Measurements from ENCODE around the gene SMC1B.
"Not testable (repeated sequence)": the region's sequence is repeated elsewhere in the genome, so short reads cannot be mapped to it uniquely, and the experiment has no call there.

SMC1B gene

DNA sequence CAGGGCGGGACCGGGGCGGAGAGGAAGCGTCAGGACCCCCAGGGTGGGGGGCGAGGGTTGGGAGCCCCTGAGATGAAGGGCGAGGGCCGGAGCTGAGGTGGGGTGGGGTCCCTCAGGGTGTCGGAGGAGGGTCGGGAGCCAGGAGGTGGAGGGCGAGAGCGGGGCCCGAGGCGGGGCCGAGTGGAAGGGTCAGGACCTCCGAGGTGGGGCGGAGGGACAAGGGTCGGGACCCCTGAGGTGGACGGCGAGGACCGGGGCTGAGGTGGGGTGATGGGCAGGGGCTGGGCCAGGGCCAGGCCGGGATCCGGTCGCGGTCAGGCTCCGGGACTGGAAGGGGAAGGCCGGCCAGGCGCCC is 409 bp downstream of the SMC1B start:
- no peak for DNase-seq (ENCODE audit: insufficient read length)
- no peak for TF ChIP-seq POLR2A (IDR thresholded peaks at IDR 0.05; ENCODE audit: low read depth, low read length)
- TF ChIP-seq POLR2AphosphoS5 (IDR thresholded peaks at IDR 0.05; ENCODE audit: low read depth, low read length) = no peak
- no peak for TF ChIP-seq TAF1 (IDR thresholded peaks at IDR 0.05; ENCODE audit: borderline replicate concordance, low read depth, low read length)
- FAIRE-seq = no peak

DNA sequence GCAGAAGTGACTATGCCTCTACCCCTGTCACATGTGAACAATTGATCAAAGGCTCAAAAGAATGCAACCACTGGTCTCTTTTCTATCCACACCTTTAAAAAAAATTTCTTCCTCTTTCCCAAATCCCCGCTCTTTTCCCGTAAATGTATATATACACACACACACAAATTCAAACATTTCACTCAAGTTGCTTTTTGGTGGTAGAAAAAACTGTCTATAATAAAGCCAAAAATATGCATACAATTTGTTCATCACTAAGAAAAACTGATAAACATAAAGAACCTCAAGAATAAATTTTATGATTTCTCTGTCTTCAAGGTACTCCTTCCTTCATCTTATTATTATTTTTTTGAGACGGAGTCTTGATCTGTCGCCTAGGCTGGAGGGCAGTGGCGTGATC is 5.6 kb downstream of the SMC1B start:
- no peak for FAIRE-seq
- TF ChIP-seq TAF1 (IDR thresholded peaks at IDR 0.05; ENCODE audit: borderline replicate concordance, low read depth, low read length) = no peak
- TF ChIP-seq POLR2A (IDR thresholded peaks at IDR 0.05; ENCODE audit: low read depth, low read length) = no peak
- TF ChIP-seq POLR2AphosphoS5 (IDR thresholded peaks at IDR 0.05; ENCODE audit: low read depth, low read length) = no peak
- DNase-seq (ENCODE audit: insufficient read length) = no peak

- FAIRE-seq = no peak
- no peak for DNase-seq (ENCODE audit: insufficient read length)
- no peak for TF ChIP-seq POLR2AphosphoS5 (IDR thresholded peaks at IDR 0.05; ENCODE audit: low read depth, low read length)
- no peak for TF ChIP-seq TAF1 (IDR thresholded peaks at IDR 0.05; ENCODE audit: borderline replicate concordance, low read depth, low read length)
- no peak for TF ChIP-seq POLR2A (IDR thresholded peaks at IDR 0.05; ENCODE audit: low read depth, low read length)
Observed at GRCh38 chr22:45402466-45402985, 10.9 kb downstream of the SMC1B start.

GRCh38 chr22:45399712-45400445 is 13.5 kb downstream of the SMC1B start:
- FAIRE-seq = no peak
- TF ChIP-seq POLR2A (IDR thresholded peaks at IDR 0.05; ENCODE audit: low read depth, low read length) (no peak), TAF1 (IDR thresholded peaks at IDR 0.05; ENCODE audit: borderline replicate concordance, low read depth, low read length) (no peak)
- DNase-seq (ENCODE audit: insufficient read length) = no peak

- TF ChIP-seq POLR2A (IDR thresholded peaks at IDR 0.05; ENCODE audit: low read depth, low read length) (no peak), POLR2AphosphoS5 (IDR thresholded peaks at IDR 0.05; ENCODE audit: low read depth, low read length) (no peak), TAF1 (IDR thresholded peaks at IDR 0.05; ENCODE audit: borderline replicate concordance, low read depth, low read length) (no peak)
- DNase-seq (ENCODE audit: insufficient read length) = no peak
- no peak for FAIRE-seq
Observed at GRCh38 chr22:45398214-45398613, 15.2 kb downstream of the SMC1B start.

DNA sequence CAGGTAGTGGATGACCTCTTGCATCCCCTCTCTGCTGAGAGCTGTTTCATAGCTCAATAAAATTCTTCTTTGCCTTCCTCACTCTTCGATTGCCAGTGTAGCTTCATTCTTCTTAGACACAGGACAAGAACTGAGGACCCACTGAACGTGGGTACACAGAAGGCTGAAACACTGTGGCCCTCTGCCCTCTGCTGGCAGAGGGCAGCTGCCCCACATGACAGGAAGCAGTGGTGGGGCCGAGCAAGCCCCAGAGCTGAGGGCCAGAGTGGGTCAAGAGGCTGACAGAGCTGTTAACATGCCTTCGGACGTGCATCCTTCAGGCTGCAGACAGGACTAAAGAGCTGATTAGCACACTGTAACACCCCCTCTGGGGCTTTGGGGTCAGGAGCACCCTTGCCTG is 15.6 kb downstream of the SMC1B start:
- DNase-seq (ENCODE audit: insufficient read length) = no peak
- FAIRE-seq = no peak
- no peak for TF ChIP-seq POLR2A (IDR thresholded peaks at IDR 0.05; ENCODE audit: low read depth, low read length)
- TF ChIP-seq POLR2AphosphoS5 (IDR thresholded peaks at IDR 0.05; ENCODE audit: low read depth, low read length) = no peak
- no peak for TF ChIP-seq TAF1 (IDR thresholded peaks at IDR 0.05; ENCODE audit: borderline replicate concordance, low read depth, low read length)

- FAIRE-seq = no peak
- TF ChIP-seq POLR2A (IDR thresholded peaks at IDR 0.05; ENCODE audit: low read depth, low read length) (no peak), TAF1 (IDR thresholded peaks at IDR 0.05; ENCODE audit: borderline replicate concordance, low read depth, low read length) (no peak), POLR2AphosphoS5 (IDR thresholded peaks at IDR 0.05; ENCODE audit: low read depth, low read length) (no peak)
- DNase-seq (ENCODE audit: insufficient read length) = no peak
Observed at GRCh38 chr22:45389546-45389945, 23.9 kb downstream of the SMC1B start.

- FAIRE-seq (no peak), DNase-seq (ENCODE audit: insufficient read length) (no peak)
- TF ChIP-seq TAF1 (IDR thresholded peaks at IDR 0.05; ENCODE audit: borderline replicate concordance, low read depth, low read length) (no peak), POLR2AphosphoS5 (IDR thresholded peaks at IDR 0.05; ENCODE audit: low read depth, low read length) (no peak), POLR2A (IDR thresholded peaks at IDR 0.05; ENCODE audit: low read depth, low read length) (no peak)
Observed at GRCh38 chr22:45381348-45381747, 32.1 kb downstream of the SMC1B start.

- FAIRE-seq = peak; percentile 30
Observed at GRCh38 chr22:45376703-45377102, 36.7 kb downstream of the SMC1B start.

GRCh38 chr22:45376009-45376408 is 37.4 kb downstream of the SMC1B start:
- FAIRE-seq (no peak), DNase-seq (ENCODE audit: insufficient read length) (no peak)
- no peak for TF ChIP-seq TAF1 (IDR thresholded peaks at IDR 0.05; ENCODE audit: borderline replicate concordance, low read depth, low read length)
- TF ChIP-seq POLR2AphosphoS5 (IDR thresholded peaks at IDR 0.05; ENCODE audit: low read depth, low read length) = no peak
- TF ChIP-seq POLR2A (IDR thresholded peaks at IDR 0.05; ENCODE audit: low read depth, low read length) = no peak

More at GRCh38 chr22:45376703-45377102, 36.7 kb downstream of the SMC1B start:
- TF ChIP-seq TAF1 (IDR thresholded peaks at IDR 0.05; ENCODE audit: borderline replicate concordance, low read depth, low read length) (no peak), POLR2AphosphoS5 (IDR thresholded peaks at IDR 0.05; ENCODE audit: low read depth, low read length) (no peak), POLR2A (IDR thresholded peaks at IDR 0.05; ENCODE audit: low read depth, low read length) (no peak)
- DNase-seq (ENCODE audit: insufficient read length) = no peak

GRCh38 chr22:45373592-45373991 is 39.8 kb downstream of the SMC1B start:
- not testable (repeated sequence) for DNase-seq (ENCODE audit: insufficient read length); FAIRE-seq

- FAIRE-seq (no peak), DNase-seq (ENCODE audit: insufficient read length) (no peak)
- TF ChIP-seq POLR2A (IDR thresholded peaks at IDR 0.05; ENCODE audit: low read depth, low read length) (no peak), TAF1 (IDR thresholded peaks at IDR 0.05; ENCODE audit: borderline replicate concordance, low read depth, low read length) (no peak), POLR2AphosphoS5 (IDR thresholded peaks at IDR 0.05; ENCODE audit: low read depth, low read length) (no peak)
Observed at GRCh38 chr22:45366713-45367112, 46.7 kb downstream of the SMC1B start.

Data from GM12892 (cell line).